ENCODE data around the gene DGKE.

DNA sequence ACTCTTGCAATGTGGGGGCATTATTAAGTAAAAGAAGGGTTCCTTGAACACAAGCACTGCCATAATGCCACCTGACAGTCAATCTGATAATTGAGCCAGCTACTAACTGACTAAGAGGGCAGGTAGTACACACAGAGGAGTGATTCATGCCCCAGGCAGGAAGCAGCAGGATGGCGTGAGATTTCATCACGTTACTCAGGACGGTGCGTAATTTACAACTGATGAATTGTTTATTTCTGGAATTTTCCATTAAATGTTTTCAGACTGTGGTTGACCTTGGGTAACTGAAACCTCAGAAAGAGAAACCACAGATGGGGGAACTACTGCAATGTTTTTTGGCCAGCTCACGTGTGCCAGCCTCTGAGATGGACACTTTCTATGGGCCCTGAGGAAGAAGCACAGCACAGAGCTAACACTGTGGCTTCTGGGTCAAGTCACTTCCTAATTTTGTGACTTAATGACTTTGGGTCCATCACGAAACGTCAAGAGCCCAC lies 46.9 kb upstream of the DGKE start:
- TF ChIP-seq CTCF (IDR thresholded peaks at IDR 0.05; ENCODE audit: low read depth, low read length) (no peak), EZH2phosphoT487 (IDR thresholded peaks at IDR 0.05; ENCODE audit: low read depth) (no peak)
